GM06990 (cell line): ENCODE results near the gene CUBN.

Source experiments
- DNase-seq: peaks from one replicate; pipeline ENCODE4 v3.0.0-alpha.2; 2011; ENCODE audit not compliant: insufficient read length; ENCODE audit errors: extremely low read depth
- H3K27me3 ChIP-seq: replicated peaks from 2 replicates; pipeline ENCODE4 v1.6.0; 2011; ENCODE audit warnings: low read length; ENCODE audit not compliant: control insufficient read depth, insufficient read depth
- H3K36me3 ChIP-seq: 2 replicates; pipeline ENCODE4 v1.5.1; 2011; ENCODE audit warnings: low read length; ENCODE audit not compliant: control insufficient read depth, insufficient read depth
- H3K4me3 ChIP-seq: replicated peaks from 2 replicates; pipeline ENCODE4 v1.5.1; 2011; ENCODE audit warnings: low read depth, mild to moderate bottlenecking, control low read depth, low read length
- CTCF ChIP-seq: IDR thresholded peaks from 2 replicates; pipeline ENCODE4 v1.5.1; 2011; ENCODE audit warnings: low read length, control low read depth, mild to moderate bottlenecking, inconsistent platforms; ENCODE audit not compliant: insufficient read depth, poor library complexity, severe bottlenecking

Gene CUBN

GRCh38 chr10:16968416-16969041 is 161.1 kb downstream of the CUBN start:
- H3K4me3 ChIP-seq = no peak overlapping the region

DNA sequence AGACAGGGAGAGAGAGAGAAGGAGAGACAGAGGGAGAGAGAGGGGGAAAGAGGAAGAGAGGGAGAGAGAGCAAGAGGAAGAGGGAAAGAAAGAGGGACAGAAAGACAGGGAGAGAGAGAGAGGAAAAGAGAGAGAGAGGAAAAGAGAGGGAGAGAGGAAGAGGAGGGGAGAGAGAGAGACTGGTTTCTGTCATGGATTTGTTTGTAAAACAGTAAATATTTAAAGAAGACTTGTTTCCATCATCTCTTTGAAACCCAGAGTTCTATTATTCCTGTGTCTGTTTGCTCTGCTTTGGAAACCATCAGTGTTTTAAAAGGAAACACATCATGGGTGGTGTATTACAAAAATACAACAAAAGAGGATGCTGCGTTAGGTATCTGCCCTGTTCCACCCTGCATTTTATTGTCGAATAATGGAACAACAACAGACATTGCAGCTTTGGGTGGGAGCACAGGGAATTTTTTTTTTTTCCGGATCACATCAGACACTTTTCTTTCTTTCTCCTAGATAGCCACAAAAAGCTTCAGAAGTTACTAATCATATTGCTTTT is 161.7 kb downstream of the CUBN start:
- Histone ChIP-seq H3K4me3 (no peak overlapping the region), H3K27me3 (no peaks in the 10 kb centered on the region), H3K36me3 (no peaks in the 10 kb centered on the region)
- DNase-seq = no peak
- no peak for TF ChIP-seq CTCF

More at GRCh38 chr10:16968416-16969041, 161.1 kb downstream of the CUBN start:
- TF ChIP-seq CTCF = no peak
- H3K36me3 ChIP-seq = no peaks in the 10 kb centered on the region
- no peaks in the 10 kb centered on the region for H3K27me3 ChIP-seq
- no peak for DNase-seq

DNA sequence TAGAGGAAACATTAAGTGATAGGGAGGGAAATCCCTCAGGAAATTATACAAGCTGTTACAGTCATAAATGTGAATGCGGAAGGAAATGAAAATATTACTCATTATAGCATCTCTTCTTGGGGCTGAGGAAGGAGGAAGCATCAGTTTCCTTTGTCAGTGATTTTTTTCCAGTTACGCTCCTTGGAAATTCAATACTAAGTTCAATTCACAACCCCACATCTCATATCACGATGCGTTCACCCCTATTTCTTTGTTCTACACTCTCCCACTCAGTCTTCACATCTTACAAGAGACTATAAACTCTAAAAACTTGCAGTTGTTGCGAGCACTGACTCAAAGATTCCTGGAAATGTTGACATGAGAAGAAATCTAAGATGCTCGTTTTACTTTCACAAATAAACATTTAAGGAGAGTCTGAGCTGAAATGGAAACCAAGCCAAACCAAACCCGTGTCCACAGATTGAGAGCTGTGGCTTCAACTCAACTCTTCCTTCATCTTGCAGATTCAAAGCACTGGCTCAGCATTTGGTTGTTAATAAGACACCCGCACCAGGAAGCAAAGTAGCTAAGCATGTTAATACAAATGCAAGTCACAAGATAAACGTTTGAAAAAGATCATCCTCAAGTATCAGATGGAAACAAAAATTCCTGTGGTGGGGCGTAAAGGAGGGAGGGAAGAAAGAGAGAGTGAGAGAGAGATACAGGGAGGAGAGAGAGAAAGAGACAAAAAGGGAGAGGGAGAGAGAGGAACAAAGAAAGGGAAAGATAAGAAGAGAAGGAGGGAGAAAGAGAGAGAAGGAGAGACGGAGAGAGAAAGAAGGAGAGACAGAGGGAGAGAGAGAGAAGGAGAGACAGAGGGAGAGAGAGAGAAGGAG is 162.4 kb downstream of the CUBN start:
- no peak for DNase-seq
- TF ChIP-seq CTCF = no peak

DNA sequence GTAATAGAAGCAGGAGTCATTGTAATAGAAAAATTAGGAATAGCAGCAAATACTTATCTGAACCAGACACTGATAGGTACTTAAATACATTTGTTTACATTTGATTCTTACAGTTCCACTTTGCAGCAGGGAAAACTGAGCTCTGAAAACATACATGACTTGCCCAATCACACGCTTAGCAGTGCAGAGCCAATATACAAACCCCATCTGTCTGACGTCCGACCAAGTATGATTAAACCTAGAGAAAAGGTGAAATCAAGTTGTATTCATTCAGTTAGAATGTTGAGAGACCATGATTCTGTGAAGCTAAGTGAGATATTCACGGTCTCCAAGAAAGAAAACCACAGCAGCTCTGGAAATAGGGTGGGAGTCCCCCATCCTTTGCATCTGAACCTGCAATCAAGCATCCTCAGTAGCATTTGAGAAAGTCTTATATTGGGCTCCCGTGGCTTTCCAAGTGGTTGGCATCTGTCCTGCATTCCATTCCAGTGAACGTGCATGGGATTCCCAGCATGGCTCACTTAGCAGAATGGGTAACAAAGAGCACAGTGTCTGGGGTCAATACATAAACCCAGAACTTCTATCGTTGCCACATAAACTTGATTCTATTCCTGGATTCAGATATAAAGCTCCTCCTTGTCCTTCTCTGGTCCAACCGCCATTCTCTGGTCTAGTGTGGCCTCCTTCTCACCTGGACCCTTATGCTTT is 163.7 kb downstream of the CUBN start:
- Histone ChIP-seq H3K27me3 (no peaks in the 10 kb centered on the region), H3K4me3 (no peak overlapping the region), H3K36me3 (no peaks in the 10 kb centered on the region)
- DNase-seq = no peak
- TF ChIP-seq CTCF = no peak

More for the DNA sequence above, 162.4 kb downstream of the CUBN start:
- Histone ChIP-seq H3K4me3 (no peak overlapping the region), H3K27me3 (no peaks in the 10 kb centered on the region), H3K36me3 (no peaks in the 10 kb centered on the region)

GRCh38 chr10:16965344-16965616 is 164.3 kb downstream of the CUBN start:
- no peak for TF ChIP-seq CTCF
- no peaks in the 10 kb centered on the region for H3K36me3 ChIP-seq
- DNase-seq = no peak

More at GRCh38 chr10:16965344-16965616, 164.3 kb downstream of the CUBN start:
- Histone ChIP-seq H3K27me3 (no peaks in the 10 kb centered on the region), H3K4me3 (no peak overlapping the region)
